ENCODE measurements around the gene GRHL3. TPM values are rescaled to one million over a fixed set of nuclear protein-coding genes. Genes with fewer than 3 reads are reported as not detected.

GRHL3 gene
- total RNA-seq, 2 donors from 2014 or later: 0.54 to 1.3 TPM

- Histone ChIP-seq H3K4me3 (no peak overlapping the region), H3K9me3 (no peaks in the 10 kb centered on the region), H3K27me3 (replicated peaks; ENCODE audit: insufficient read depth) (no peaks in the 10 kb centered on the region), H3K36me3 (no peaks in the 10 kb centered on the region), H3K4me1 (ENCODE audit: control insufficient read depth in 1 of 2, low read depth in 2 of 2) (no peaks in the 10 kb centered on the region), H3K27ac (no peak overlapping the region)
- ATAC-seq (ENCODE audit: insufficient number of reproducible peaks, low FRiP score, low read depth): no peak
- no peak for TF ChIP-seq CTCF (IDR thresholded peaks at IDR 0.05)
- DNase-seq (ENCODE audit: low spot score): no peak
Observed at GRCh38 chr1:24311234-24311633, 7.9 kb upstream of the GRHL3 start.

- no peak for TF ChIP-seq CTCF (IDR thresholded peaks at IDR 0.05)
- H3K27ac ChIP-seq: no peak overlapping the region
- H3K4me1 ChIP-seq (ENCODE audit: control insufficient read depth in 1 of 2, low read depth in 2 of 2): no peaks in the 10 kb centered on the region
- H3K36me3 ChIP-seq: no peaks in the 10 kb centered on the region
- H3K9me3 ChIP-seq: no peaks in the 10 kb centered on the region
- no peak for ATAC-seq (ENCODE audit: insufficient number of reproducible peaks, low FRiP score, low read depth)
- H3K4me3 ChIP-seq: no peak overlapping the region
- DNase-seq (ENCODE audit: low spot score): no peak
- H3K27me3 ChIP-seq (replicated peaks; ENCODE audit: insufficient read depth): no peaks in the 10 kb centered on the region
Observed at GRCh38 chr1:24311741-24312140, 7.4 kb upstream of the GRHL3 start.

- H3K36me3 ChIP-seq: no peaks in the 10 kb centered on the region
- H3K27ac ChIP-seq: no peak overlapping the region
- H3K27me3 ChIP-seq (replicated peaks; ENCODE audit: insufficient read depth): no peaks in the 10 kb centered on the region
- H3K4me1 ChIP-seq (ENCODE audit: control insufficient read depth in 1 of 2, low read depth in 2 of 2): peaks cover 0 to 7% of the 10 kb centered on the region in 2 donors
- TF ChIP-seq CTCF (IDR thresholded peaks at IDR 0.05): no peak
- ATAC-seq (ENCODE audit: insufficient number of reproducible peaks, low FRiP score, low read depth) (no peak), DNase-seq (ENCODE audit: low spot score) (no peak)
- no peak overlapping the region for H3K4me3 ChIP-seq
- no peaks in the 10 kb centered on the region for H3K9me3 ChIP-seq
Observed at GRCh38 chr1:24315391-24315790, 3.8 kb upstream of the GRHL3 start.

GRCh38 chr1:24316645-24317044 is 2.5 kb upstream of the GRHL3 start:
- no peaks in the 10 kb centered on the region for H3K27me3 ChIP-seq (replicated peaks; ENCODE audit: insufficient read depth)
- no peak for TF ChIP-seq CTCF (IDR thresholded peaks at IDR 0.05)
- no peaks in the 10 kb centered on the region for H3K36me3 ChIP-seq
- ATAC-seq (ENCODE audit: insufficient number of reproducible peaks, low FRiP score, low read depth): no peak
- DNase-seq (ENCODE audit: low spot score): no peak
- no peak overlapping the region for H3K4me3 ChIP-seq
- H3K4me1 ChIP-seq (ENCODE audit: control insufficient read depth in 1 of 2, low read depth in 2 of 2): peaks cover 0 to 11% of the 10 kb centered on the region in 2 donors
- no peak overlapping the region for H3K27ac ChIP-seq
- H3K9me3 ChIP-seq: no peaks in the 10 kb centered on the region

GRCh38 chr1:24317081-24317480 is 2.1 kb upstream of the GRHL3 start:
- no peak for ATAC-seq (ENCODE audit: insufficient number of reproducible peaks, low FRiP score, low read depth)
- H3K36me3 ChIP-seq: no peaks in the 10 kb centered on the region
- DNase-seq (ENCODE audit: low spot score): no peak
- peaks cover 0 to 16% of the 10 kb centered on the region in 2 donors for H3K4me1 ChIP-seq (ENCODE audit: control insufficient read depth in 1 of 2, low read depth in 2 of 2)
- H3K27ac ChIP-seq: no peak overlapping the region
- no peak for TF ChIP-seq CTCF (IDR thresholded peaks at IDR 0.05)
- no peaks in the 10 kb centered on the region for H3K9me3 ChIP-seq
- H3K27me3 ChIP-seq (replicated peaks; ENCODE audit: insufficient read depth): no peaks in the 10 kb centered on the region
- H3K4me3 ChIP-seq: no peak overlapping the region
